Posterior cingulate gyrus (tissue), 11 donors: ENCODE measurements around the gene HSBP1.

Experiments used
- DNase-seq, 10 donors: peaks; one replicate each; pipeline versions ENCODE4 v3.0.0 to v3.0.0-alpha.2; 2020 to 2021; ENCODE audit warnings: mixed read lengths in 3 of 10
- intact Hi-C: fragments of 100-400 bp; cut with DNase I; formaldehyde crosslinking; loops from one replicate; pipeline ENCODE4 v1.15.1; 2023

Gene HSBP1

DNA sequence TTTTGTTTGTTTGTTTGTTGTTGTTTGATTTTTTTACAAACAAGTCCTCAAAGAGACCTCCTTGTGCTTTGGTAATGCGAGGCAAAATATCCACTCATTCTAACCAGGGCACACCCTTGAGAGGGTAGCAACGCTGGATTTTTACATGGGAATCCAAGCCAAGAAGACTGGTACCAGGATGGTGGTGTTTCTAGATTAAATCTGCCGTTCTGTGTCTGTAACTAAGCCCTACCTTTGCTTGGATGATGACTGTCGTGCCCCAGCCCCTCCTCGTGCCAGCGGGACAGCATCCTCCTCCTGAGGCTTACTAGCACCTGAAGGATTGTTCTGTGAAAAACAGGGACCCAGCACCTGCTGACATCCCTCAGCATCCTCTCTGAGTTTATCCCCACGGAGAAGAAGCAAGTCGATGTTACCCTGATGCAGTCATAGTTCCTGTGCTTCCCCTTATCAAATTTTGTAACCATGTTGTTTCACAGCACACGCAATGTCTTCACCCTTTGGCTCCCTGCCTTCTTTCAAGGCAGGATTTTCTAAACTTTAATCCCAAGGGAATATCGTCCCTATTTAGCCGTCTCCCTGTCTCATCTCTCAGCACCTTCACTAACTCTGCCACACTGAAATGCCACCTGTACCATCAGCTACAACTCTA, 5.1 kb upstream of the HSBP1 start:
- intact Hi-C loops = no loop called here
- DNase-seq = no peak

DNA sequence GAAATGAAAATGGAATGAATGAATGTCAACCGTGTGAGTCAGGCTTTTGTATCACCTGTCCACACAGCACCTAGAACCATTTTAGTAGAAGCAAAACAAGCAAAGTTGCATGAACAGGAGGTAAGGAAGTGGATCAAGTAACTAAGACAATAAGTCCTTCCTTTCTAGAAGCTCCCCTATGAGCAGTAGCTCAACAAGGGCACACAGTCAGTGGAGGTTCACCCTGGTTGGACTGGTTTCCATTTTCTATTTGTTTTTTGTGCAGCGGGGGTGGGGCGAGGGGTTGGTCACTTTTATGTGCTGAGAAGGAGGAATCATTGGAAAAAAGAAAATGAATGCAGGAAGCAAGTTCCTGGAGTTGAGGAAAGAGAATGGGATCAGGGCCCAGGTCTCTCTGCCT, 4.0 kb upstream of the HSBP1 start:
- DNase-seq = no peak
- intact Hi-C loops = no loop called here

DNA sequence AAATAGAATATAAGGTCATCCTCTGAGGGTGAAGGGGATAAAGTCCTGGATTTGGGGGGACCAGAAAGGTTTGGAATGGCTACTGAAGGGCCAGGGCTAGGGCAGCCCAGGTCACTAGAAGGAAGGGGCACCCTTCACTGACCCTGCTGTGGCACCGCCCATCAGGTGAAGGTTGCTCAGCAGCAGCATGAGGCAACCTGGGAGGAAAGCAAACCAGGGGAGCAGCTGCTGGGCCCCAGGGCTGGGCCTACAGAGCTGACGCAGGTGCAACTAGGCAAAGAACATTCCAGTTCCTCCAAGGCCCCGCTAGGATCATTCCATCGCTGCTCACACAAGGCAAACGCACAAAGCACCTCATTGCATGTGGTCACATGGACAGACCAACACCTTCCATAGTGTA, 3.4 kb upstream of the HSBP1 start:
- intact Hi-C loops = no loop called here
- DNase-seq = no peak

DNA sequence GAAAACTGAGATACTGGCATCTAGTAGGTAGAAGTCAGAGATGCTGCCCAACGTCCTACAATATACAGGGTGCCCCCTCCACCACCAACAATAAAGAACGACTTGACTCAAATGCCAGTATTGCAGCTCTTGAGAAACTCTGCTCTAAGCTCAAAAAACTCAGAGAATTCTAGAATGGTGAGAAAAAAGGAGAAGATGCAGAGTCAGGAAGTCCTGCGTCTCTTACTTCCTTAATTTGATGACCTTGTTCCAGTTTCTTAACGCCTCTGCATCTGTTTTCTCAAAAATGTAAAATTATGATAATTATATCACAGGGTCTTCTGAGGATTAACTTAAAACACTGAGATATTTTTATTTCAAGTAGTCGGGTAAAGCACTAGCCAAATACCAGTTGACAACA, 1.7 kb upstream of the HSBP1 start:
- intact Hi-C loops = loop anchor here (5.0 kb wide), 2 partner anchors 64 to 91 kb away; partner anchors contain the start of gene MLYCD
- no peak for DNase-seq

DNA sequence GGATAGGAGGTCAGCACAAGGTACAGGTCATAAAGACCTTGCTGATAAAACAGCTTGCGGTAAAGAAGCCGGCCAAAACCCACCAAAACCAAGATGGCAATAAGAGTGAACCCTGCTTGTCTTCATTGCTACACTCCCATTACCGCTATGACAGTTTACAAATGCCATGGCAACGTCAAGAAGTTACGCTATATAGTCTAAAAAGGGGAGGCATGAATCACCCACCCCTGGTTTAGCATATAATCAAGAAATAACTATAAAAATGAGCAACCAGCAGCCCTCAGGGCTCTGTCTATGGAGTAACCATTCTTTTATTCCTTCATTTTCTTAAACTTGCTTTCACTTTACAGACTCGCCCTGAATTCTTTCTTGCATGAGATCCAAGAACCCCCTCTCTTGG, 1.0 kb upstream of the HSBP1 start:
- intact Hi-C loops = loop anchor here (5.0 kb wide), 2 partner anchors 64 to 91 kb away; partner anchors contain the start of gene MLYCD
- no peak for DNase-seq

DNA sequence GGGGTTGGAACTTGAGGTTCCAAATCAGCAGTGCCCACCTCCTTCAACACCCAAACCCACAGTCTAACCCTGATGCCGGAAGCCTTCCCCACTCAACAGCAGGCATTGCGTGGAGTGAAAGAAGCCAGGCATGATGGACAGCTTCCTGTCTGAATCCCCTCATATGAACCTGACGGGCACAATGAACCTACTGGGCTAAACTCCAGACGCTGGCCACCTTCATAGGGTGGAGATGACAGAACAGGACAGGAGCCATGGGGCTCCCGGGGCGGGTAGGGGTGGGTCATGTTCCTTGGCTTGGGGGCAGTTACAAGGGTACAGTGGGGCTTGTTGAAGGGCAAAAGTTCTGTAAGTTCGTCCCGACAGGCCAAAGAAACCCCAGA, 460 bp upstream of the HSBP1 start:
- intact Hi-C loops = loop anchor here (5.0 kb wide), 2 partner anchors 65 to 90 kb away; partner anchors contain the start of gene MLYCD
- no peak for DNase-seq

DNA sequence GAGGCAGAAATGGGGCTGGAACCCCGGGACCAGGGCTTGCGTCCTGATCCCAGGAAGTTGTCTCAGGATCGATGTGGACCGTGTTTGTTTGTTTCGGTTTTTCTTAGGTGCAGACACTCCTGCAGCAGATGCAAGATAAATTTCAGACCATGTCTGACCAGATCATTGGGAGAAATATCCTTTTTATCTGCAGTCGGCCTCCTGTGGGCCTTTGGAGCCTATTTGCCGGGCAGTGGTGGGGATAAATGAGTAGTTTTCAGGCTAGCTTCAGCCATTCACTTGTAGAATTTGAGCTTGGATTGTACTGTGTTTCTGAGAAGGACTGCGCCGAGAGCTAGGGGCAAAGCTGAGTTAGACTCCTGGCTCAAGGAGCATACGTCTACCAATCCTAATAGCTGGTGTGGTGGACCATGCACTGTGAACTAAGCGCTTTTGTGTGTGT, 816 bp downstream of the HSBP1 start:
- no peak for DNase-seq
- intact Hi-C loops = loop anchor here (5.0 kb wide), 2 partner anchors 66 to 89 kb away; partner anchors contain the start of gene MLYCD

DNA sequence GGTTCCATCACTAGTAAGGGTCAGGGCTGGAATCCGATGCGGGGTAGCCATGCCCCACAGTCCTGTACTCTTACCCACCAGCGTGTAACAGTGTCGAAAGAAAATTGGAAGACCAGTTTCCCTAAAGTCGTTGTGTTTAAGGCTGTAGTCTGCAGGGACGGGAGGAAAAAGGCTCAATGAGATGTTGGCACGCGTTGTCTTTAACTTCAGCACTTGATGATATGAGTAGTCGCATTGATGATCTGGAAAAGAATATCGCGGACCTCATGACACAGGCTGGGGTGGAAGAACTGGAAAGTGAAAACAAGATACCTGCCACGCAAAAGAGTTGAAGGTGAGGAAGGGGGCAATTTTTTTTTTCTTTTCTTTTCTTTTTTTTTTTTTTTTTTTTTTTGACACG, 1.3 kb downstream of the HSBP1 start:
- intact Hi-C loops = loop anchor here (5.0 kb wide), 2 partner anchors 67 to 88 kb away; partner anchors contain the start of gene MLYCD
- DNase-seq = no peak

DNA sequence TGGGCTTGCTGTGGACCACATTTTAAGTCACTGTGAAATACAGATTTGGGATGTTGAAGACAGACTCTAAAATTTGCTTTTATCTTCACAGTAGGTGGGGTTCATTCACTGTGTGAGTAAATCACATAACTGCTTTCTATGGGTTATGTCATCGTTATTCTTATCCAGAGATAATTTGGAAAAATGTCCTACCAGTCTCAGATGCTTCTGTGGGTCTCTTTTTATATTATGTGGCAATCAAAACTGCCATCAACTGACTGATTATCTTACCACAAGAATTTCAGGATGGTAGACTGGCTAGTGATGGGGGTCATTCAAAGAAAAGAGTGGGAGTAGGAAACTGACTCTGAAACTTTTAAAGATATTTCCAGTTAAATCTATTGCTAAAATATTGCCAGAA, 3.1 kb downstream of the HSBP1 start:
- intact Hi-C loops = no loop called here
- no peak for DNase-seq

DNA sequence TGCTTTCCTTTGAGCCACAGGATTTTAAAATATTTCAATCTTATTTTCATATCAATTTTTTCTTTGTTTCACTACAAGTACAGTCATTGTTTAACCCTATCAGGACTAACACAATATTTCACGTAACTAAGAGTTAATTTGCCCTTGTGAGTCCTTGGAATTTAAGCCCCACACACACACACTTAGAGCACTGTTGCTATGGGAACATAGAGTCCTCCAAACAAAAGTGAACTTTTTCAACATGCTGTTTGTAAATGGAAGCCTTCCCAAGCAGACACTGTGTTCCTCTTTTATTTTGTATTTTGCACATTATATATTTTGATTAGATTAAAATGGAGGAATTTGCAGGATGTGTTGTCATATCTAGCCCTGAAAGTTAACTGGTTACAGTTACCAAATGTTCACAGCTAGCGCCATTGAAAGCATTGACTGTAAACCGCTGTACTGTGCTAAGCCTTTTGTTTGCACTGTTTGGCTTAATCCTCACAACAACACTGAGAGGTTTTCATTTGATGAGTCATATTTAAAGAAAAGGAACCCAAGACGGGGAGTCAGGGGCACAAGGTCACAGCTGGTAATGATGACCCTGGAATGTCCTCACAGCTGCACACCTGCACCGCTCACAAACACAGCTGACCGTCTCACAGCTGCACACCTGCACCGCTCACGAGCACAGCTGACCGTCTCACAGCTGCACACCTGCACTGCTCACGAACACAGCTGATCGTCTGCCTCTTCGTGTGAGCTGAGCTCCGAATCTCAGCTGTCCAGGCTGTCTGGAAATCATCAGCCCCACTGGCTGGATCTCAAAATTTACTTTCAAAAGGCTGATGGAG, 6.3 kb downstream of the HSBP1 start:
- intact Hi-C loops = no loop called here
- no peak for DNase-seq

DNA sequence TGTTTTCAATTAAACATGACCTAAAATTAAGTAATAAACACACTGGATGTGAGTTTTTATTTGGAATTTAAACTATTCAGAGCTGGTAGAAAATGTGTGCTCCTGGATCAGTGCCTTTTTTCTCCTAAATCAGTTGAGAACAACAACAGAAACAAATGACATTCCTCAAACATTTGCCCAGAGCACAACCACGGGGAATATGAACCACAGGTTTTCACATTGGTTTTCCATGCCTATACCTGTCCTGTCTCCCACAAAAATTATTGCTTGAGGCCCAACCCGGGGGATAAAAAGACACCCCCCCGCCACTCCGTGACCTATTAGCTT, 6.8 kb downstream of the HSBP1 start:
- intact Hi-C loops = no loop called here
- no peak for DNase-seq

DNA sequence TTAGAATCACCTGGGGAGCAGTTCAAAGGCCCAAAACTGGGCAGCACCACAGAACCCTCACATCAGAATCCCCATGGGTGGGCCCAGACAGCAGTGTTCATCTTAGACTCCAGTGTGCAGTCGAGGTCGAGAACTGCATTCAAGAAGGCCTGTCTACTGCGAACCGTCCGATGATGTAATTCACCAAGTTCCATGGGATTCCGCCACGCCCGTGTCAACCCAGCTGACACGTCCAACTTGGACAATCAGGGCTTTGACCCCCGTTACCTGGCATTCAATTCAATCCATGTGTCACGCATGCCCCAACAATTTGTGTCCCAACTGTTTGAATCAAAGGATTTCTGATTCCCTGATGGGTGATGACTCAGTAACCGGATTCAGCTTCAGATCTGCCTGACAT, 9.2 kb downstream of the HSBP1 start:
- intact Hi-C loops = no loop called here
- DNase-seq = no peak

DNA sequence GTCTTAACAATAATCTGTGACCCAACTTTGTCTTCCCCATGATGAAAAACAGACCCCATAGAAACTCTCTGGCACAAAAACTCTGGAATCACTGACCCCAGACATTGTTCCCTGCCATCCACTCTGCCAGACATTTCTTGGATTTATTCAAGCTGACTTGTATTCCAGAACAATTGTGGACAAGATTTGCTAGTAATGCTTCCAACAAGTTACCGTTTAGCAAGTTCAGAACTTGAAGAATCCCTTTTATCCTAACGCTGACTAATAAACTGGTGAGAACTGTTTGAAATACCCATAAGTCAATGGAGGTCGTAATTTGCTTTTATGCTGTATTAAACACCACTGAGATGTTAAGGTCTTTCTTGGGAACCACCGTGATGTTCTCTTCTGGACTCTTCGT, 10.5 kb downstream of the HSBP1 start:
- DNase-seq = no peak
- intact Hi-C loops = no loop called here

DNA sequence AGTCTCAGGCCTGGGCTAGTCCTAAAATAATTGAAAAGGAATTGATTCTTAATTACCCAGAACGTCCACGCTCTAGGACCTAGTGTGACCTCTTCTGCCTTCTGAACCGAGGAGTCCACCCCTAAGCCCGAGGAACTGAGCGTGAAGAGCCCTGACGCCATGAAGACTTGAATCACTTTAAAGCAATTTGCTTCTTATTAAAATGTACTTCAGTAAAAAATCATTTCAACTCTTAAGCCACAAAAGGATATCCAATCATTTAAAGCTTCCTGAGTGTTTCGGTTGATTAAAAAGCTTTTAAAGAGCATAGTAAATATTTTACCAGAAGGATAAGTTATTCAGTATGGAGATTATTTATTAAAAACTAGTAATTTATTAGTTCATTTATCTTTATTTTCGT, 11.6 kb downstream of the HSBP1 start:
- intact Hi-C loops = no loop called here
- DNase-seq = no peak

DNA sequence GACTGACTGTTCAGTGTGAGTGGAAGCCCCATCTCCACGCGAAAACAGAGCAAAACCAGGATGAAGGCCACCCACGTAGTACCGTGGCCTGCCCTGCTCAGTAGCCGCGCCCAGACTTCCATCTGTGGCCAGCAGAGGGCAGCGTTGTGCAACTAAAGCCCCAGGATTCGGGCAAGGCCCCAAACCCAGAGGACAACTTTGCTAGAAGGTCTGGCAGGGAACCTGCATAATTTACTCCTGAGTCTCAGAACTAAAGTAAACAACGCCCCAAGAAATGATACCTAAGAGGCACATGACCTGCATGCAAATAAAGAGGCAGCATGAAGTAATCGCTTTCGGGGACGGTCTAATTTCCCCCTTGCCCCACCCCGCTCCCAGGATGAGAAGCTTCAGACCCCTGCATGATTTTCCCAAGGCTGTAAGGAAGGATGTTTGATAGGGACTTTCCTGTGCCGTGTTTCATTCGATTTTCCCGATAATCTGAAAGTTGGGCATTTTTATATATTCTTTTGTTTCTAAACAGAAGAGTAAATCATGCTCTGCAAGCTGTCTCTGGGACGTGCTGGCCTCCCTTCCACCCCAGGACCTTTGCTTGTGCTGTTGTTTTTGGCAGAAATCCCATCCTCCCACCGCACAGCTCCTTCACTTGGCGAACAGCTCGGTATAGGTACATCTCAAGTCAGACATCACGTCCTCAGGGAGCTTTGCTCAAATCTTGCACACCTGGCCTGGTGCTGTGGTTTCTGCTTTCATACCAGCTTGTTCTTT, 18.6 kb downstream of the HSBP1 start:
- intact Hi-C loops = loop anchor here (1.0 to 5.0 kb wide), 2 partner anchors 53 to 71 kb away; partner anchors contain the start of gene MLYCD
- peak; percentile 68 to 97 (median 90) for DNase-seq

DNA sequence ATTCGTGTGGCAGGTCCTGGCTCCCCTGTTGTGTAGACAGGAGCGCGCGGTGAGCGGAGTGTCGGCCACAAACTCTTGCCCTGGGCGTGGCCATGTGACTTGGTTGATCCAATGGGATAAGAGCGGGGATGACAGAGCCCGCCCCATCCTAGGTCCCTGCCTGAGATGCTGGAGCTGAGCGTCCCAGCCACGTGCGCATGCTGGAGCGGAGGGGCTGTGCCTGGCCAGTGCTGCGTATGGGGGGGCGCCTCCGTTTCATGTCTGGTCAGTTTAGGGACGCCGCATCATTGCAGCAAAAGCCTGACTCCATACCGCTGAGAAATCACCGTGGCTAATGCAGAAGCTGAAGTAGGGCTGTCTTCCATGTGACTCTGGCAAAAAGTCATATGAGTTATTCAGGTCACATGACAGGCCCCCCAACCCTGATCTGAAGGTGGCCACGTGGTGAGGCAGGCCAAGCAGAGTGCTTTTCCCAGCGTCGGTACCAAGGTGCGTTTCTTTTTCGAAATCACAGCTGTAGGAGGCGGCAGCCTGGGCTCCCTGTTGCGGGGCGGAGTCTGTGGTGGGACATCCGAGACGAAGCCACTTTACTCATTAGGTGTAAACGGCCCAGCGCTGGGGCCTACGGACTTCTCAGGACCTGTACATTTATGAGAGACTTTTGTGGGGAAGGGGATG, 22.5 kb downstream of the HSBP1 start:
- intact Hi-C loops = no loop called here
- no peak for DNase-seq

DNA sequence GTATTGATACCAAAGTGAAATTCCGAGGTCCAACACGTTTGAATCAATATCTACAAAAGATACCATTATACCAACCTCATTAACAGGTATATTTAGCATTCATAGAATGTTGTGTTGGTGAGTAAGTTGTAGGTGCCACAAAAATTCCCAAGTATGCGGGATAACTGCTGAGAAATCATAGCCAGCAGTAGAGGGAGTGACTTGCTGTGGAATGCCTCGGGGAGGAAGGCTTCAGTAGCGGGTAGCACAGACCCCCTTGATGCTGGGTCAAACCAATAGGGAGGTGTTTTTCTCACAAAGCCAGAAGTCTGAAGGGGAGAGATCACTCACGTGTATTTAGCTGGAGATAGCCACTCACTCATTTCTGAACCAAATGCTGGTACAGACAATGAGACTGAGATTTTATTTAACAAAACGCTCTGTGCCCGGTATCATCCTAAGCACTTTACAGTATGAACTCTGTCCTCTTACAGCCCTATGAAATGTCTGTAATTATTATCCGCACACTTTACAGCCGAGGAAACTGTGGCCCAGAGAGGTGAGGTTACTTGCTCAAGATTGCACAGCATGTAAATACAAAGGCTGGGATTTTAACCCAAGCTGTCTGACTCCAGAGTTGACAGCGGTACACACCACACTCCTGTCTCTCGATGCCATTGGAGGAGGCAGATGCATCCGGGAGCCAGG, 23.1 kb downstream of the HSBP1 start:
- intact Hi-C loops = no loop called here
- no peak for DNase-seq

DNA sequence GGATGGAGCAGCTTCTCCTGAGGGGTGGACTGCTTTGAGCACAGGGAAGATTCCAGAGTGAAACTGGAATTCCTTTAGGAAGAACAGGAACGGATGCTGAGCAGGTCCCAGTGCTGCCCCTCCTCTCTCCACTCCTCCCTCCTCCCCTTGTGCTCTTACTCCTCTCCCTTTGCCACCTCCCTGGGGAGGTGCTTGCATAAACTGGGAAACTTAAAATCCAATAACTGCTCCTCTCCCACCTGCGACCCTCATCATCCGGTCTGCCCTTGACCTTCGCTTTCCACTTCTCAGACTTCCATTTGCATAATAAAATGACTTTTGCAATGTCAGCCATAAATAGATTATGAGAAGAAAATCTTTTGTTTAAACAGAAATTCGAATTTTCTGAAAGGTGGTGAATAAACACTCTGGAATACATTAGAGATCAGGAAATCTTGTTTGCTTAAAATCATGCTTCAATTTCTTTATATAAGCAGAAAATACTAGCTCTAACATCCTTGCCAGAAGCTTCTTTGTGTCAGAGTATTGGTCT, 23.7 kb downstream of the HSBP1 start:
- intact Hi-C loops = no loop called here
- no peak for DNase-seq

DNA sequence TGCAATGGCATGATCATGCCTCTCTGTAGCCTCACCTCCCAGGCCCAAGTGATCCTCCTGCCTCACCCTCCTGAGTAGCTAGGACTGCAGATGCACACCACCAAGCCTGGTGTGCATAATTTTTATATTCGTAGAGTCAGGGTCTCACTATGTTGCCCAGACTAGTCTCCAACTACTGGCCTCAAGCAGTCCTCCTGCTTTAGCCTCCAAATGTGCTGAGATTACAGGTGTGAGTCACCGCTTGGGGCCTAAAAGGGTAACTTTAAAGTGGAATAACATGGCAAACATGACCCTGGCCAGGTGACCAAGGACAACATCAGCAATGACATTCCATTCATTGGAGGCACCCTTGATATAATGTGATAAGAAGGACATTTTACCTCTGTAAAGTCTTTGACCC, 26.1 kb downstream of the HSBP1 start:
- no peak for DNase-seq
- intact Hi-C loops = no loop called here
